HepG2 (cell line): ENCODE measurements around the gene ABCB6. TPM values are rescaled to one million over a fixed set of nuclear protein-coding genes. Genes with fewer than 3 reads are reported as not detected.

Experiments
- ARID5B ChIP-seq: IDR thresholded peaks from 2 replicates; pipeline ENCODE4 v1.4.0; 2020; ENCODE audit warnings: mild to moderate bottlenecking, missing genetic modification reagents
- GTF3A ChIP-seq: sonication (generic); formaldehyde crosslinking; conservative IDR thresholded peaks from 2 replicates; pipeline ENCODE4 v1.4.0; 2020; ENCODE audit warnings: mild to moderate bottlenecking, missing genetic modification reagents
- HMG20A ChIP-seq: IDR thresholded peaks from 2 replicates; pipeline ENCODE4 v1.6.1; 2016; ENCODE audit warnings: borderline replicate concordance
- HNF1A ChIP-seq, 2 experiments: sonication (generic) in 1 of 2; formaldehyde crosslinking in 1 of 2; IDR thresholded peaks; 2 replicates each; pipeline versions ENCODE4 v1.4.0 to v1.6.1; 2016 to 2020; ENCODE audit warnings: borderline replicate concordance in 1 of 2, low read depth in 1 of 2, mild to moderate bottlenecking in 1 of 2, missing genetic modification reagents in 1 of 2
- HNRNPL ChIP-seq: fragments of 200-400 bp; formaldehyde crosslinking; IDR thresholded peaks from 2 replicates; pipeline ENCODE4 v1.6.1; 2017; ENCODE audit warnings: mild to moderate bottlenecking, low read depth, low read length
- KDM5A ChIP-seq: fragments of 200-600 bp; sonication (generic); IDR thresholded peaks from 2 replicates; pipeline ENCODE4 v1.7.0; 2018; ENCODE audit warnings: antibody characterized with exemption, mild to moderate bottlenecking, low read length, borderline replicate concordance
- KLF16 ChIP-seq, 2 experiments: sonication (generic) in 1 of 2; formaldehyde crosslinking in 1 of 2; IDR thresholded peaks; 2 replicates each; pipeline versions ENCODE4 v1.6.1 to v1.8.0; 2016 to 2023; ENCODE audit warnings: missing genetic modification reagents in 2 of 2, missing compliant biosample characterization in 1 of 2
- PCBP1 ChIP-seq: fragments of 200-400 bp; formaldehyde crosslinking; IDR thresholded peaks from 2 replicates; pipeline ENCODE4 v1.6.1; 2017; ENCODE audit warnings: mild to moderate bottlenecking, low read depth, low read length, borderline replicate concordance
- RBM22 ChIP-seq: fragments of 200-400 bp; formaldehyde crosslinking; optimal IDR thresholded peaks from 2 replicates; pipeline ENCODE3; 2017; ENCODE audit warnings: mild to moderate bottlenecking, low read length, moderate library complexity
- REL ChIP-seq: sonication (generic); formaldehyde crosslinking; conservative IDR thresholded peaks from 2 replicates; pipeline ENCODE4 v1.8.0; 2022; ENCODE audit warnings: mild to moderate bottlenecking, missing genetic modification reagents, moderate library complexity
- TEAD2 ChIP-seq: sonication (generic); formaldehyde crosslinking; IDR thresholded peaks from 2 replicates; pipeline ENCODE4 v1.9.0; 2021; ENCODE audit warnings: missing genetic modification reagents
- WIZ ChIP-seq: sonication (generic); formaldehyde crosslinking; IDR thresholded peaks from 2 replicates; pipeline ENCODE4 v1.5.1; 2020; ENCODE audit warnings: mild to moderate bottlenecking, missing genetic modification reagents
- YEATS4 ChIP-seq: sonication (generic); formaldehyde crosslinking; IDR thresholded peaks from 2 replicates; pipeline ENCODE4 v1.4.0; 2020; ENCODE audit warnings: missing genetic modification reagents, borderline replicate concordance
- ZBED4 ChIP-seq: sonication (generic); formaldehyde crosslinking; IDR thresholded peaks from 2 replicates; pipeline ENCODE4 v1.4.0; 2020; ENCODE audit warnings: missing genetic modification reagents, borderline replicate concordance
- ZNF317 ChIP-seq: sonication (generic); formaldehyde crosslinking; IDR thresholded peaks from 2 replicates; pipeline ENCODE4 v1.5.0; 2020; ENCODE audit warnings: mild to moderate bottlenecking, missing genetic modification reagents
- polyA plus RNA-seq, 8 experiments: library from polyadenylated mRNA; depleted of rRNA in 3 of 8; stranded (reverse) in 7 of 8; unstranded in 1 of 8; fragments of >200 nt; fragmentation: Illumina TruSeq in 4 of 8; extraction: Trizol in 4 of 8; gene quantifications; 2 replicates each; pipeline versions ENCODE4 v1.2.1 to v1.2.3, GENCODE V29; 2011 to 2016; ENCODE audit warnings: low read depth in 4 of 8, missing spikeins in 1 of 8, mixed read lengths in 1 of 8; ENCODE audit not compliant: insufficient read depth in 1 of 8
- total RNA-seq, 5 experiments: library from RNA; depleted of rRNA; stranded (reverse); fragments of >200 nt; fragmentation: Illumina TruSeq; extraction: Trizol; gene quantifications; 2 replicates each; pipeline ENCODE4 v1.2.3, GENCODE V29; 2016; ENCODE audit warnings: low read depth in 1 of 5
- TF ChIP-seq, protein P1 (sequence below): sonication (generic); formaldehyde crosslinking; IDR thresholded peaks from 2 replicates; pipeline ENCODE4 v1.4.0; 2020; ENCODE audit warnings: mild to moderate bottlenecking, missing genetic modification reagents

The ABCB6 gene
- total and polyA plus RNA-seq, 2 of the 13 experiments (the other 11 are each of a cell fraction or from before 2014, with no cell fraction given), result 91.1 to 137 TPM

DNA sequence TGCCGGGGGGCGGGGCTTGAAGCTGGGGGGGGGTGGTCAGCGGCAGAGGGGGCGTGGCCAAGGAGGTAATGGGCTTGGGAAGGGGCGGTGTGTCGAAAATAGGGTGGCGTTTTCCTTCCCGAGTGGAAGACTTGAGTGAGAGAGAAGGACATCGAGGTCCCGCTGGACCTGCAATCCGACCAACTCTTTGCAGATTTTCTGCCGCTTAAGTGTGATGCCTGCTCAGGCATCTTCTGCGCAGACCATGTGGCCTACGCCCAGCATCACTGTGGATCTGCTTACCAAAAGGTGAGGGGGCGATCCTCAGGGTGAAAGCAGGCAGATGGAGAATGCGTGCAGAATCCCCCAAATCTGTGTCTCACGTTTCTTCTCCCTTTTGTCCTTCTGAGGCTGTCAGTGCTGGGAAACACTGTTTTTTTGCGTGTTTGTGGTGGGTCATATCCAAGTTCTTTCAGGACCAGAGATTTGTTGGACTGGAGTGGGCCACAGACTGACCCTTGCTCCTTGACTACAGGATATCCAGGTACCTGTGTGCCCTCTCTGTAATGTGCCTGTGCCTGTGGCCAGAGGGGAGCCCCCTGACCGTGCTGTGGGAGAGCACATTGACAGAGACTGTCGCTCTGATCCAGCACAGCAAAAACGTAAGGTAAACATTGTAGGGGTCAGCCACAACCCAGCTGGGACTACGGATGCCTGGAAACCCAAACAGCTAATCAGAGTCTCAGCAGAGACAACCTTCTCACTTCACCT, 11.4 kb downstream of the ABCB6 start (continued):
- TF ChIP-seq ARID5B (CRISPR knock-in tag) (no peak), RBM22 (peak; percentile 12), HMG20A (CRISPR knock-in tag) (no peak), TEAD2 (CRISPR knock-in tag) (no peak), ZNF317 (peak; percentile 22; the same call in 1 of the 2 replicates), PCBP1 (no peak), ZBED4 (CRISPR knock-in tag) (no peak), HNF1A (IDR thresholded peaks at IDR 0.05; ENCODE audit: low read depth) (no peak), HNF1A (CRISPR knock-in tag; IDR thresholded peaks at IDR 0.05; ENCODE audit: borderline replicate concordance) (0 out of 2 replicates have a peak, but pooled peaks have one; percentile 6), REL (CRISPR knock-in tag) (no peak), GTF3A (CRISPR knock-in tag) (no peak), HNRNPL (no peak), KDM5A (no peak), WIZ (CRISPR knock-in tag) (no peak), YEATS4 (CRISPR knock-in tag) (no peak; the same call in 1 of the 2 replicates), KLF16 (CRISPR knock-in tag; IDR thresholded peaks at IDR 0.05) (no peak)
- TF ChIP-seq, protein P1, sequence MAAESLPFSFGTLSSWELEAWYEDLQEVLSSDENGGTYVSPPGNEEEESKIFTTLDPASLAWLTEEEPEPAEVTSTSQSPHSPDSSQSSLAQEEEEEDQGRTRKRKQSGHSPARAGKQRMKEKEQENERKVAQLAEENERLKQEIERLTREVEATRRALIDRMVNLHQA (CRISPR knock-in tag), result no peak
